Effector memory CD8-positive, alpha-beta T cell (primary cell): Measurements from ENCODE around the gene KLHL1.

Source experiments
- ATAC-seq: fragments of 150-1000 bp; cut with Tn5 transposase; replicated peaks from 2 replicates; pipeline ENCODE4 v1.10.0; 2021; ENCODE audit warnings: mild to moderate bottlenecking, moderate library complexity
- DNase-seq, 3 experiments: peaks; one replicate each; pipeline ENCODE4 v3.0.0; 2021
- H3K27ac Mint-ChIP-seq, 2 donors: one replicate each; pipeline ENCODE4 v1.8.0; 2022; ENCODE audit warnings: mild to moderate bottlenecking in 2 of 2, mixed read lengths in 2 of 2, moderate library complexity in 2 of 2
- H3K27me3 Mint-ChIP-seq, 2 donors: one replicate each; pipeline ENCODE4 v1.8.0; 2022; ENCODE audit warnings: mixed read lengths in 2 of 2
- H3K36me3 Mint-ChIP-seq: one replicate; pipeline ENCODE4 v1.8.0; 2022; ENCODE audit warnings: mild to moderate bottlenecking, moderate library complexity, mixed read lengths; ENCODE audit not compliant: insufficient read depth
- H3K4me1 Mint-ChIP-seq, 2 donors: one replicate each; pipeline ENCODE4 v1.8.0; 2022; ENCODE audit warnings: low read depth in 2 of 2, mixed read lengths in 2 of 2
- H3K4me3 Mint-ChIP-seq, 2 donors: one replicate each; pipeline ENCODE4 v1.8.0; 2022; ENCODE audit warnings: mild to moderate bottlenecking in 2 of 2, mixed read lengths in 2 of 2, moderate library complexity in 2 of 2
- H3K9me3 Mint-ChIP-seq, 2 donors: one replicate each; pipeline ENCODE4 v1.8.0; 2022; ENCODE audit warnings: mixed read lengths in 2 of 2

Gene KLHL1

GRCh38 chr13:69959046-69959445 is 149.2 kb downstream of the KLHL1 start:
- no peaks in the 10 kb centered on the region for H3K4me1 Mint-ChIP-seq
- H3K36me3 Mint-ChIP-seq, result no peaks in the 10 kb centered on the region

DNA sequence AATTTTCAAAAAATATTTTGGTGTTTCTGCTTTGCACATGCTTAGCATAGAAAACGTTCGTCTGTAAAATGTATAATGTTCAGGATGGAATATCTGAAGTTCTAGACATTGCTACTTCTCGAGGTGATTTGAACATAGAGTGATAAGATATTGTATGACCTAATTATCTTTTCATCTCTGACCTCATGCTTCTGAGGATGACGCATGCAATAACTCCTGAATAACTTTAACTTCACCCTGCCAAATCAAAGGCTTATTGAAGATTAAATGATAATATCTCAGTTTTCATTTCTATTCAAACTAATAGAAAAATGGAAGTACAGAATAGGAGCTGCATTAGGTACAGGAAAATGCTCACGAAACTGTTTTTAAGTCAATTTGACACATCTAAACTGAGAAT is 151.4 kb downstream of the KLHL1 start:
- no peak overlapping the region for H3K4me3 Mint-ChIP-seq
- H3K9me3 Mint-ChIP-seq, result peaks cover 2 to 8% of the 10 kb centered on the region in 2 donors
- no peaks in the 10 kb centered on the region for H3K4me1 Mint-ChIP-seq
- H3K36me3 Mint-ChIP-seq, result no peaks in the 10 kb centered on the region
- DNase-seq (no peak), ATAC-seq (no peak)
- H3K27ac Mint-ChIP-seq, result no peak overlapping the region
- H3K27me3 Mint-ChIP-seq, result no peaks in the 10 kb centered on the region

More at GRCh38 chr13:69959046-69959445, 149.2 kb downstream of the KLHL1 start:
- ATAC-seq (no peak), DNase-seq (no peak)
- Mint-ChIP-seq H3K4me3 (no peak overlapping the region), H3K9me3 (peaks cover 2 to 8% of the 10 kb centered on the region in 2 donors), H3K27me3 (no peaks in the 10 kb centered on the region), H3K27ac (no peak overlapping the region)

GRCh38 chr13:69956349-69956748 is 151.9 kb downstream of the KLHL1 start:
- Mint-ChIP-seq H3K9me3 (peaks cover 2 to 8% of the 10 kb centered on the region in 2 donors), H3K4me3 (no peak overlapping the region), H3K4me1 (no peaks in the 10 kb centered on the region), H3K27ac (no peak overlapping the region), H3K36me3 (no peaks in the 10 kb centered on the region), H3K27me3 (no peaks in the 10 kb centered on the region)
- ATAC-seq (no peak), DNase-seq (no peak)

GRCh38 chr13:69955271-69955670 is 153.0 kb downstream of the KLHL1 start:
- no peaks in the 10 kb centered on the region for H3K4me1 Mint-ChIP-seq
- no peak overlapping the region for H3K27ac Mint-ChIP-seq
- H3K27me3 Mint-ChIP-seq, result no peaks in the 10 kb centered on the region
- H3K4me3 Mint-ChIP-seq, result no peak overlapping the region
- DNase-seq (no peak), ATAC-seq (no peak)
- peaks cover 2 to 8% of the 10 kb centered on the region in 2 donors for H3K9me3 Mint-ChIP-seq
- no peaks in the 10 kb centered on the region for H3K36me3 Mint-ChIP-seq

GRCh38 chr13:69951412-69951811 is 156.8 kb downstream of the KLHL1 start:
- no peaks in the 10 kb centered on the region for H3K36me3 Mint-ChIP-seq
- peaks cover 0 to 4% of the 10 kb centered on the region in 2 donors for H3K9me3 Mint-ChIP-seq
- DNase-seq (no peak), ATAC-seq (no peak)
- no peak overlapping the region for H3K4me3 Mint-ChIP-seq
- no peaks in the 10 kb centered on the region for H3K27me3 Mint-ChIP-seq
- H3K4me1 Mint-ChIP-seq, result no peaks in the 10 kb centered on the region
- H3K27ac Mint-ChIP-seq, result no peak overlapping the region

GRCh38 chr13:69950160-69950559 is 158.1 kb downstream of the KLHL1 start:
- Mint-ChIP-seq H3K27ac (no peak overlapping the region), H3K4me1 (no peaks in the 10 kb centered on the region), H3K4me3 (no peak overlapping the region), H3K27me3 (no peaks in the 10 kb centered on the region), H3K9me3 (peaks cover 0 to 2% of the 10 kb centered on the region in 2 donors), H3K36me3 (no peaks in the 10 kb centered on the region)
- DNase-seq, result no peak
- no peak for ATAC-seq

GRCh38 chr13:69948016-69948415 is 160.2 kb downstream of the KLHL1 start:
- peaks cover 0 to 4% of the 10 kb centered on the region in 2 donors for H3K9me3 Mint-ChIP-seq
- no peaks in the 10 kb centered on the region for H3K4me1 Mint-ChIP-seq
- DNase-seq (no peak), ATAC-seq (no peak)
- no peak overlapping the region for H3K4me3 Mint-ChIP-seq
- no peaks in the 10 kb centered on the region for H3K27me3 Mint-ChIP-seq
- no peaks in the 10 kb centered on the region for H3K36me3 Mint-ChIP-seq
- no peak overlapping the region for H3K27ac Mint-ChIP-seq

- Mint-ChIP-seq H3K4me3 (no peak overlapping the region), H3K4me1 (no peaks in the 10 kb centered on the region), H3K36me3 (no peaks in the 10 kb centered on the region), H3K27me3 (no peaks in the 10 kb centered on the region), H3K9me3 (peaks cover 0 to 4% of the 10 kb centered on the region in 2 donors), H3K27ac (no peak overlapping the region)
- DNase-seq (no peak), ATAC-seq (no peak)
Observed at GRCh38 chr13:69947582-69947981, 160.7 kb downstream of the KLHL1 start.

DNA sequence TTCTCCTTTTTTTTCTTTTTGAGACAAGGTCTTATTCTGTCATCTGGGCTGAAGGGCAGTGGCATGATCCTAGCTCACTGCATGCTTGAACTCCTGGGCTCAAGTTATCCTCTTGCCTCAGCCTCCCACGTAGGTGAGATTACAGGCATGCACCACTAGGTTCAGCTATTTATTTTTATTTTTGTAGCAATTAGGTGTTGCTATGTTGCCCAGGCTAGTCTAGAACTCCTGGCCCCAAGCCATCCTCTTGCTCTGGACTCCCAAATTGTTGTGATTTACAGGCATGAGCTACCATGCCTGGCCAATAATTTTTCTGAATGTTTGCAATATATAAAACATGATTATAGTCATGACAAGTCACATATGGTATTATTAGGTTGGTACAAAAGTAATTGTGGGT is 161.7 kb downstream of the KLHL1 start:
- H3K4me3 Mint-ChIP-seq, result no peak overlapping the region
- no peak for ATAC-seq
- no peaks in the 10 kb centered on the region for H3K27me3 Mint-ChIP-seq
- H3K36me3 Mint-ChIP-seq, result no peaks in the 10 kb centered on the region
- no peak for DNase-seq
- H3K9me3 Mint-ChIP-seq, result peaks cover 0 to 4% of the 10 kb centered on the region in 2 donors
- no peaks in the 10 kb centered on the region for H3K4me1 Mint-ChIP-seq
- H3K27ac Mint-ChIP-seq, result no peak overlapping the region

- no peaks in the 10 kb centered on the region for H3K36me3 Mint-ChIP-seq
- no peak overlapping the region for H3K4me3 Mint-ChIP-seq
- H3K27me3 Mint-ChIP-seq, result no peaks in the 10 kb centered on the region
- H3K27ac Mint-ChIP-seq, result no peak overlapping the region
- peaks cover 10 to 20% of the 10 kb centered on the region in 2 donors for H3K9me3 Mint-ChIP-seq
- DNase-seq, result no peak
- no peak for ATAC-seq
- H3K4me1 Mint-ChIP-seq, result no peaks in the 10 kb centered on the region
Observed at GRCh38 chr13:69935043-69935442, 173.2 kb downstream of the KLHL1 start.

- Mint-ChIP-seq H3K27me3 (no peaks in the 10 kb centered on the region), H3K9me3 (peaks cover 6 to 7% of the 10 kb centered on the region in 2 donors)
Observed at GRCh38 chr13:69928262-69928661, 180.0 kb downstream of the KLHL1 start.

GRCh38 chr13:69921156-69921555 is 187.1 kb downstream of the KLHL1 start:
- Mint-ChIP-seq H3K9me3 (peaks cover 6 to 7% of the 10 kb centered on the region in 2 donors), H3K4me3 (no peak overlapping the region), H3K36me3 (no peaks in the 10 kb centered on the region), H3K27me3 (no peaks in the 10 kb centered on the region), H3K4me1 (no peaks in the 10 kb centered on the region), H3K27ac (no peak overlapping the region)
- ATAC-seq (no peak), DNase-seq (no peak)

More at GRCh38 chr13:69928262-69928661, 180.0 kb downstream of the KLHL1 start:
- Mint-ChIP-seq H3K36me3 (no peaks in the 10 kb centered on the region), H3K4me1 (no peaks in the 10 kb centered on the region), H3K27ac (no peak overlapping the region), H3K4me3 (no peak overlapping the region)
- no peak for DNase-seq
- ATAC-seq, result no peak

- peaks cover 5 to 7% of the 10 kb centered on the region in 2 donors for H3K9me3 Mint-ChIP-seq
- H3K36me3 Mint-ChIP-seq, result no peaks in the 10 kb centered on the region
- no peak overlapping the region for H3K27ac Mint-ChIP-seq
- ATAC-seq (no peak), DNase-seq (no peak)
- no peaks in the 10 kb centered on the region for H3K4me1 Mint-ChIP-seq
- H3K4me3 Mint-ChIP-seq, result no peak overlapping the region
- H3K27me3 Mint-ChIP-seq, result no peaks in the 10 kb centered on the region
Observed at GRCh38 chr13:69912630-69913029, 195.6 kb downstream of the KLHL1 start.

GRCh38 chr13:69910800-69911199 is 197.5 kb downstream of the KLHL1 start:
- no peaks in the 10 kb centered on the region for H3K27me3 Mint-ChIP-seq
- H3K4me3 Mint-ChIP-seq, result no peak overlapping the region
- DNase-seq, result no peak
- H3K27ac Mint-ChIP-seq, result no peak overlapping the region
- H3K9me3 Mint-ChIP-seq, result peaks cover 5 to 7% of the 10 kb centered on the region in 2 donors
- no peaks in the 10 kb centered on the region for H3K4me1 Mint-ChIP-seq
- H3K36me3 Mint-ChIP-seq, result no peaks in the 10 kb centered on the region
- ATAC-seq, result no peak

DNA sequence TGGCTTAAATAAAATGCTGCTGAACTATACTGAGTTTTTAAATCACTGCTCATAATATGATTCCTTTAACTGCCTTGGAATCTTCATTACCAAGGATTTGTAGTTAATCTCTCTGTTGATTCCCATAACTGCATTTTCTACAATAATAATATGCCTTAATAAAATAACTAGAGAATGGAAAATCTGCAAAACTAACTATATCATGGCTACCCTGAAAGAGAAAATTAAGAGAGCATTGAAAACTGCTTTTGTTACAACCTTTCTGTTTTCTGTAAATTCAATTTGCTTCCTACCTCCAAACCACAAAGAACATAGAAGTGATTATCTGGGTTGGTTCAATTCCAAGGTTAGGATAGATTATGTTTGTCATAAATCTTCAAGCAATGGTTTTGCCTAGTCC is 203.5 kb downstream of the KLHL1 start:
- no peak for DNase-seq
- Mint-ChIP-seq H3K4me3 (no peak overlapping the region), H3K27ac (no peak overlapping the region), H3K4me1 (no peaks in the 10 kb centered on the region), H3K36me3 (no peaks in the 10 kb centered on the region), H3K27me3 (no peaks in the 10 kb centered on the region), H3K9me3 (peaks cover 8 to 13% of the 10 kb centered on the region in 2 donors)
- no peak for ATAC-seq
